Measurements from ENCODE around the gene SPDYE8.
"Not testable (repeated sequence)": the region's sequence is repeated elsewhere in the genome, so short reads cannot be mapped to it uniquely, and the experiment has no call there.

SPDYE8 gene

DNA sequence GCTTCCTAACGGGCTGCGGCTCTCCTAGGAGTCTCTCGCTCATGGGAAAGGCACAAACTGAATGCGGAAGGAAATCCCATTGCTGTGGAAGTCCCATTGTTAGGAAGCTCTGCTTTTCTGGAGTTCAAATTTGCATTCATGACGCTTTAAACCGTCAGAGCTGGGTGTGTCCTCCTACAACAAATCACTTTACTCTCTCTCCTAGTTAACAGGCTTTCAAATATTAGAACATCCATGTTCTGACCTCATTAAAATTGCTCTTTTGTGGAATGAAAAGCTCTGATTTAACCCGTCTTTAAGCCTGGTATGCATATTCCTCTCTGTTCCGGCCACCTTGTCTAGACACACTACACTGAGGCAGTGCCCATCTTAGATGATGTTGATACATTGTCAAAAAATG lies at the start of gene SPDYE8:
TSS of gene SPDYE8 (minus strand) at position 101 of the 400 bp plus-strand sequence. CDS start 1,800 bp downstream, outside the sequence.
- not testable (repeated sequence) for DNase-seq

GRCh38 chr7:73057811-73058210 lies 28.2 kb upstream of the SPDYE8 start, which contains the start of gene SPDYE11:
Gene SPDYE11 (minus strand): TSS chr7:73057911. CDS start chr7:73056111, 1,800 bp downstream.
- not testable (repeated sequence) for DNase-seq

DNA sequence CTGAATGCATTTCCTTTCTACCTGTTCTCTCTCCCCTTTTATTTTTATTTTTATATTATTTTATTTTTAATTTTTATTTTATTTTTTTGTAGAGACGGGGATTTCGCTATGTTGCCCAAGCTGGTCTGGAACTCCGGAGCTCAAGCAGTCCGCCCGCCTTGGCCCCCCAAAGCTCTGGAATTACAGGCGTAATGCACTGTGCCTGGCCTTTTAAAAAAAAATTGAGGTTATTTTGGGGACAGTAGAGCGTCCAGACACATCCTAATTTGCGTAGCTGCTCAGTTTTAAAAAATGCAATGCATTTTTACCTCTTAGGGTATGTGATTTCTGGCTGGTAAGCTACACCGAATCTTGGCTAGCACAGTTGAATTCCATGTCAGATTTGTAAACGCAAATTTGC lies 23.1 kb downstream of the SPDYE8 start:
- DNase-seq, result not testable (repeated sequence)

GRCh38 chr7:73005693-73006447 lies 23.7 kb downstream of the SPDYE8 start:
- DNase-seq, result not testable (repeated sequence)

GRCh38 chr7:73005356-73005692 lies 24.2 kb downstream of the SPDYE8 start:
- DNase-seq, result not testable (repeated sequence)

DNA sequence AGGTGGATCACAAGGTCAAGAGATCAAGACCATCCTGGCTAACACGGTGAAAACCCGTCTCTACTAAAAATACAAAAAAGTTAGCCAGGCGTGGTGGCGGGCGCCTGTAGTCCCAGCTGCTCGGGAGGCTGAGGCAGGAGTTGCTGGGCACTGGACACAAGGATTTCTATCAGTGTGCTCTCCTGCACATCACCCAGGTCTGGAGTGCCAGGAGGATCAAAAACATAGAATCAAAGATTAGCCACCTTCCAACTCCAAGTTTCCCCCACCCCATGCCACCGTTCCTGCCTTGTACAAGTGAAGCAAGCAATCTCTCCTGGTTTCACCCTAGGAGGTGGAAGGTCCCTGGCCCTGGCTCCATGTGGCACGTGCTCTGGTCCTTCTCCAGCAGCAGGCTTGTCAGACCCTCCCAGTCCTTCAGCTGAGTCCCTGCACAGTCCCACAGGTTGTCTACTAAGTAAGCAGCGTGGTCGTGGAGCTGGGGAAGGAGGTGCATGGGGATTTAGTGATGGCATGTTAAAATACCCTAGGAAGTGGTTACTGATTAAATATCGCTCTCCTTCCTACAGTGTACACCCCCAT lies 31.6 kb downstream of the SPDYE8 start:
- DNase-seq, result not testable (repeated sequence)

DNA sequence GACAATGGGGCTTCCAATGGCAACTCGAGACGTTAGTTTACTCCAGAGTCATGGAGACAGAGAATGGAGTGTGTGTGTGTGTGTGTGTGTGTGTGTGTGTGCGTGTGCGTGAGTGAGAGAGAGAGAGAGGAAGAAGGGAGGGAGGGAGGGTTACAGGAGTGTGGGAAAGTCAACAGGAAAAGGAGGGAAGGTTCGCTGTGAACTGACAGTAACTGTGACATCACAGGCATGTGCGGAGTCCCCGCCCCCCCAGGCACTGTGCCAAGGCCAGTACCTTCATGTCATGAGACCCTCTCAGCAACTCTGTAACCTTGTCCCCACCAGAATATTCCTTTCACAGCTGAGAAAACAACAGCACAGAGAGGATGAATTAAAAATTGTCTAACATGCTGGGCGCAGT lies 32.1 kb downstream of the SPDYE8 start:
- DNase-seq, result not testable (repeated sequence)

- not testable (repeated sequence) for DNase-seq
Measured at GRCh38 chr7:72995484-72995883, 34.1 kb downstream of the SPDYE8 start.

DNA sequence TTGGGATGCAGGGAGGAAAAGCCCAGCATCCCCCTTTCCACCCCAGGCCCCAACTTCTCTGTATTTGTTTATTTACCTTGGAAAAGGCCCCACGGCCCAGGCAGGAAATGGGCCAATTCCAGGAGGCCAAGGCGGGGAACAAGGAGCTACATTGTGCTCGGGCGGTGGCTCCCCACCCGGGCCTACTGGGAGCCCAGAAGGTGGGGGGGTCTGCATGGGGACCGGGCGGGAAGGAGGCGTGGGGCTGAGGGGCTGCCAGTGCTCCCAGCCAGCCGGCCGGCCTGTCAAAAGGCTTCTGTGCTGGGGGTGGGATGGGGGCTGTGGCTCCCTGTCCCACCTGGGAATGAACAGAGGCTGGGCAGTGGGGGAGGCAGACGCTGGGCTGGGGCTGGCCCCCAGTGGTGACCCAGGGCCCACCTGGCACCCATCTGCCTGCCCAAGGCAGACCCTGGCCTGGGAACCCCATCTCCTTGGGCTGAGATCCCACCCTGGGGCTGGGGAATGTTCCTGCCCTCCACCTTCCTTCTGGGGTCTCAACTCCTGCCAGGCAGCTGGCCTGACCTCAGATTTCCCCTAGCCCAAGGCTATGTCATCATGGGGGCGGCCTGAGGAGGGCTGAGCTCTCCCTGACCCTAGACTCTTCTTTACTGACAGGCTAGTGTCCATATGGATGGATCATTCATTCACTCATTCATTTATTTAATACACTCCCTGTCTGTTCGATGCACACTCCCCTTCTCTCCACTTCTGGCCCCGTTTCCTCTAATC lies 39.2 kb downstream of the SPDYE8 start:
- not testable (repeated sequence) for DNase-seq

DNA sequence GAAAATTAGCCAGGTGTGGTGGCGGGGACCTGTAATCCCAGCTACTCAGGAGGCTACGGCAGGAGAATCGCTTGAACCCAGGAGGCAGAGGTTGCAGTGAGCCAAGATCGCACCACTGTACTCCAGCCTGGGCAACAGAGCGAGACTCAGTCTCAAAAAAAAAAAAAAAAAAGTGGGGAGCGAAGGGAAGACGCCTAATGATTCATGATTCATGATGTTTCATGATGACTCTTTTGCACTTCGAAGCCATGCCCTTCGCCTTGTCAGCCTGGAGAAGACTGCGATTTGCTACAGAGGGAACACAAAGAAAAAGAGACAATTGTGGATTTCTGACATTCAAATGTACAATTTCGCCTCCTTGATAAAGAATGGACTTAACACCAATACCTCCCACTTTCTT lies 47.5 kb downstream of the SPDYE8 start:
- DNase-seq, result not testable (repeated sequence)

- not testable (repeated sequence) for DNase-seq
Measured at GRCh38 chr7:72980382-72980781, 49.2 kb downstream of the SPDYE8 start.

DNA sequence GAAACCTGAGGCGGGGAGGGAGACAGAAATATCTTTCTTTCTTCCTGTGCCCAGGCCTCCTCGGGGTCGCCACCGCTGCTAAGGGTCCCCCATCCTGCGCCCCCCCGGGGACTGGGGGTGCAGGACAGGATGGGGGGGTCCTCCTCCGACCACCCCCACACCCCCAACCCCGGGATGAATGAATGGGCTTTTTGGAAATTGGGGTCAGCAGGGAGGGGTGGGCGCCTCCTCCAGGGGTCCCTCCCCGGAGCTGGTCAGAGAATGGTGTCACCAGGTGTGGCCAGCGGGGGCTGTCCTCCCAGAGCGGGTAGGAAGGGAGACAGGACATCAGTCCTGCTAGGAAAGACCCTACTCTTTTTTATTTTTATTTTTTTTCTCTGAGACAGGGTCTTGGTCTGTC lies 53.1 kb downstream of the SPDYE8 start:
- not testable (repeated sequence) for DNase-seq

- not testable (repeated sequence) for DNase-seq
Measured at GRCh38 chr7:72975656-72976286, 53.8 kb downstream of the SPDYE8 start.

DNA sequence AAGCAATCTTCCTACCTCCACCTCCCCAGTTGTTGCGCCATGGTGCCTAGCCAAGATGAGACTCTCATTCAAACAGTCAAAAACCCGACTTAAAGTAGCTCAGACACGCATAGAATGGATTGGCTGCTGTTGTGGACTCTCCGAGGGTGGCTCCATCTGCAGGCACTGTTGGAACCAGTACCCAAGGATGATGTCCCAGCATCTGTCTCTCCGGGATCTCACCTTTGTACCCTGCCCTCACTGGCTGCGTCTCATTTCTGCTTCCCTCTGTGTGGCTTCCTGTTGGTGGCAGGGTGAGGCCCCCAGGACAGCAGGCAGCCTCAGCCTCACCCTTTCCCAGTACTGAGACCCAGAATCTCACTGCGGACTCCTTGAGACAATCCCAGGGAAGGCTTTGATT lies 54.8 kb downstream of the SPDYE8 start:
- DNase-seq, result not testable (repeated sequence)

DNA sequence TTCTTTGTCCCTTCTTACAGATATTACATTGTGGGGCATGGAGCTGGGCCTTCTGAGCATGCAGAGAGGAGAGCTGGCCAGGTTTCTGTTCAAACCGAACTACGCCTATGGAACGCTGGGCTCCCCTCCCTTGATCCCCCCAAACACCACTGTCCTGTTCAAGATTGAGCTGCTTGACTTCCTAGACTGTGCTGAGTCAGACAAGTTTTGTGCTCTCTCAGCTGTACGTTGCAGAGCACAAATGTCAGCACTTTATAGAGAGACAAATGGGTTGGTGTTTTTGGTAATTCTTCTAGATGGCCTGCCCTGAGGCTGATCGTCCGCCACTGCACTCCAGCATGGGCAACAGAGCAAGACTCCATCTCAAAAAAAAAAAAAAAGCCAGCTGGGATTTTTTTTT lies 58.1 kb downstream of the SPDYE8 start:
- DNase-seq, result not testable (repeated sequence)

Measured in anterior cingulate cortex (tissue), 58 donors.